Neutrophil (primary cell): ENCODE measurements around the gene AIFM1.

Experiments used
- H3K27ac ChIP-seq: fragments of 200-600 bp; sonication (generic); 2 replicates; pipeline ENCODE4 v1.5.1; 2016; ENCODE audit warnings: mild to moderate bottlenecking, moderate library complexity
- H3K27me3 ChIP-seq: fragments of 200-600 bp; sonication (generic); 2 replicates; pipeline ENCODE4 v1.6.0; 2016; ENCODE audit warnings: mild to moderate bottlenecking
- H3K36me3 ChIP-seq: fragments of 200-600 bp; sonication (generic); 2 replicates; pipeline ENCODE4 v1.5.1; 2017
- H3K4me1 ChIP-seq, 2 experiments: fragments of 200-600 bp in 1 of 2; sonication (generic) in 1 of 2; 1 replicate in 1 of 2; 2 replicates in 1 of 2; pipeline versions ENCODE4 v1.5.1 to v1.6.1; 2013 to 2016; ENCODE audit warnings: low read depth in 1 of 2, low read length in 1 of 2, mild to moderate bottlenecking in 1 of 2, moderate library complexity in 1 of 2; ENCODE audit not compliant: control insufficient read depth in 1 of 2, insufficient read depth in 1 of 2
- H3K4me3 ChIP-seq, 2 experiments: fragments of 200-600 bp in 1 of 2; sonication (generic) in 1 of 2; 1 replicate in 1 of 2; 2 replicates in 1 of 2; pipeline ENCODE4 v1.5.1; 2013 to 2016; ENCODE audit warnings: low read depth in 1 of 2, low read length in 1 of 2, mild to moderate bottlenecking in 1 of 2, moderate library complexity in 1 of 2
- H3K9me3 ChIP-seq: fragments of 200-600 bp; sonication (generic); 2 replicates; pipeline ENCODE4 v1.5.1; 2016
- CTCF ChIP-seq: fragments of 200-600 bp; sonication (generic); IDR thresholded peaks from 2 replicates; pipeline ENCODE4 v1.5.1; 2016; ENCODE audit warnings: antibody characterized with exemption

Gene AIFM1

GRCh38 chrX:130159776-130160175 lies 5.9 kb downstream of the AIFM1 start:
- no peak for TF ChIP-seq CTCF
- Histone ChIP-seq H3K4me3 (no peak overlapping the region), H3K4me1 (peaks cover 0 to 6% of the 10 kb centered on the region in 2 experiments), H3K27ac (no peak overlapping the region), H3K27me3 (no peaks in the 10 kb centered on the region), H3K9me3 (no peaks in the 10 kb centered on the region), H3K36me3 (no peaks in the 10 kb centered on the region)

- no peak overlapping the region for H3K27ac ChIP-seq
- no peak overlapping the region for H3K4me3 ChIP-seq
- H3K27me3 ChIP-seq: no peaks in the 10 kb centered on the region
- H3K4me1 ChIP-seq: no peaks in the 10 kb centered on the region
- H3K36me3 ChIP-seq: no peaks in the 10 kb centered on the region
- TF ChIP-seq CTCF: no peak
- H3K9me3 ChIP-seq: no peaks in the 10 kb centered on the region
These were observed 7.3 kb downstream of the AIFM1 start for GRCh38 chrX:130158311-130158710.

GRCh38 chrX:130155564-130155963 lies 10.1 kb downstream of the AIFM1 start:
- Histone ChIP-seq H3K9me3 (no peaks in the 10 kb centered on the region), H3K27ac (no peak overlapping the region), H3K36me3 (no peaks in the 10 kb centered on the region), H3K4me3 (no peak overlapping the region), H3K27me3 (no peaks in the 10 kb centered on the region), H3K4me1 (no peaks in the 10 kb centered on the region)
- no peak for TF ChIP-seq CTCF

- Histone ChIP-seq H3K9me3 (no peaks in the 10 kb centered on the region), H3K27me3 (no peaks in the 10 kb centered on the region), H3K36me3 (no peaks in the 10 kb centered on the region), H3K27ac (peak overlapping the region; percentile 44), H3K4me1 (peaks cover 0 to 7% of the 10 kb centered on the region in 2 experiments), H3K4me3 (no peak overlapping the region)
- TF ChIP-seq CTCF: no peak
These were observed 18.0 kb downstream of the AIFM1 start for GRCh38 chrX:130147631-130148030.

- no peak for TF ChIP-seq CTCF
- Histone ChIP-seq H3K4me1 (peaks cover 0 to 7% of the 10 kb centered on the region in 2 experiments), H3K27ac (no peak overlapping the region), H3K36me3 (peaks cover 1% of the 10 kb centered on the region), H3K4me3 (no peak overlapping the region), H3K9me3 (no peaks in the 10 kb centered on the region), H3K27me3 (no peaks in the 10 kb centered on the region)
These were observed 20.5 kb downstream of the AIFM1 start for GRCh38 chrX:130145123-130145522.

GRCh38 chrX:130144509-130144908 lies 21.1 kb downstream of the AIFM1 start:
- peaks cover 6% of the 10 kb centered on the region for H3K36me3 ChIP-seq
- no peaks in the 10 kb centered on the region for H3K27me3 ChIP-seq
- TF ChIP-seq CTCF: no peak
- H3K27ac ChIP-seq: no peak overlapping the region
- H3K4me1 ChIP-seq: peaks cover 0 to 7% of the 10 kb centered on the region in 2 experiments
- H3K9me3 ChIP-seq: no peaks in the 10 kb centered on the region
- no peak overlapping the region for H3K4me3 ChIP-seq
